Measurements from ENCODE around the gene EVPL. TPM values are rescaled to one million over a fixed set of nuclear protein-coding genes. Genes with fewer than 3 reads are reported as not detected.

The EVPL gene
- total RNA-seq, 1 donor from 2014 or later, result not detected

DNA sequence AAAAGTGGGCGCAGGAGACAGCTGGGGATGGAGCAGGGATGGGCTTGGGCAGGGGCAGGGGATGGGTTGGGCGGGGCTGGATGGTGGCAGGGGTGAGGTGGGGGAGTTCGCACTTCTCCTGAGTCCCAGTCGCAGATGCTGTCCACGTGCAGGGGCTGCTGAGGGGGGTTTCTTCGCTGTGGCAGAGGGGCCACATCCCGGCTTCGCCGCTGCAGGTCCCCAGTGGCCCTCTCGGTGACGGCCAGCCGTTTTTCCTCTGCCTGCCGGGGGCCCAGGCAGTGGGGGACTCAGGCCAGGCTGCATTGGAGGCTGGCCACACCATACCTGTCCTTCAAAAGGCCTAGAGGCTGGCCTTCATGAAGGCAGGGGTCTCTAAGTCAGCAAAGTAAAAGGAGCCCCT lies 8.3 kb downstream of the EVPL start:
- DNase-seq, result no peak
- Histone ChIP-seq H3K27ac (replicated peaks) (no peak overlapping the region), H3K36me3 (no peaks in the 10 kb centered on the region), H3K4me3 (no peak overlapping the region), H3K9me3 (replicated peaks) (no peaks in the 10 kb centered on the region), H3K4me1 (peaks cover 6% of the 10 kb centered on the region), H3K27me3 (ENCODE audit: low read depth) (peaks cover 38% of the 10 kb centered on the region)
- TF ChIP-seq, protein P1, sequence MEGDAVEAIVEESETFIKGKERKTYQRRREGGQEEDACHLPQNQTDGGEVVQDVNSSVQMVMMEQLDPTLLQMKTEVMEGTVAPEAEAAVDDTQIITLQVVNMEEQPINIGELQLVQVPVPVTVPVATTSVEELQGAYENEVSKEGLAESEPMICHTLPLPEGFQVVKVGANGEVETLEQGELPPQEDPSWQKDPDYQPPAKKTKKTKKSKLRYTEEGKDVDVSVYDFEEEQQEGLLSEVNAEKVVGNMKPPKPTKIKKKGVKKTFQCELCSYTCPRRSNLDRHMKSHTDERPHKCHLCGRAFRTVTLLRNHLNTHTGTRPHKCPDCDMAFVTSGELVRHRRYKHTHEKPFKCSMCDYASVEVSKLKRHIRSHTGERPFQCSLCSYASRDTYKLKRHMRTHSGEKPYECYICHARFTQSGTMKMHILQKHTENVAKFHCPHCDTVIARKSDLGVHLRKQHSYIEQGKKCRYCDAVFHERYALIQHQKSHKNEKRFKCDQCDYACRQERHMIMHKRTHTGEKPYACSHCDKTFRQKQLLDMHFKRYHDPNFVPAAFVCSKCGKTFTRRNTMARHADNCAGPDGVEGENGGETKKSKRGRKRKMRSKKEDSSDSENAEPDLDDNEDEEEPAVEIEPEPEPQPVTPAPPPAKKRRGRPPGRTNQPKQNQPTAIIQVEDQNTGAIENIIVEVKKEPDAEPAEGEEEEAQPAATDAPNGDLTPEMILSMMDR (IDR thresholded peaks at IDR 0.05; ENCODE audit: borderline replicate concordance), result no peak
- intact Hi-C loops (cut with micrococcal nuclease), result no loop called here

DNA sequence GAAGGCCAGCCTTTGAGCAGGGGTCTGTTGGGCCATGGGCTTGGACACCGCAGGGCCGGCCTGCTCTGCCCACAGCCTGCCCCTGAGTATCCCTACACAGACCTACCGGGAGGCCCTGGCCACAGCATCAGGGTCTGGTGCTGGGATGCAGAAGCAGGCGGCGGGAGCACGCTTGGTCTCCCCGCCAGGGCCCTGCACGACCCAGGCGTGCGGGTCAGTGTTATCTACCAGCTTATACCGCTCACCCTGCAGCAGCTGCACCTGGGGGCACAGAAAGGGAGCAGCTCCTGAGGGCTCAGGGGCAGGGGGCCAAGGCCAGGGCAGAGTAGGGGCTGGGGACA lies 8.8 kb downstream of the EVPL start:
- no peaks in the 10 kb centered on the region for H3K9me3 ChIP-seq (replicated peaks)
- H3K4me1 ChIP-seq, result peaks cover 6% of the 10 kb centered on the region
- no peak for DNase-seq
- H3K27me3 ChIP-seq (ENCODE audit: low read depth), result peaks cover 38% of the 10 kb centered on the region
- H3K4me3 ChIP-seq, result no peak overlapping the region
- H3K36me3 ChIP-seq, result no peaks in the 10 kb centered on the region
- TF ChIP-seq, protein P1 (IDR thresholded peaks at IDR 0.05; ENCODE audit: borderline replicate concordance), result no peak
- intact Hi-C loops (cut with micrococcal nuclease), result no loop called here
- no peak overlapping the region for H3K27ac ChIP-seq (replicated peaks)

DNA sequence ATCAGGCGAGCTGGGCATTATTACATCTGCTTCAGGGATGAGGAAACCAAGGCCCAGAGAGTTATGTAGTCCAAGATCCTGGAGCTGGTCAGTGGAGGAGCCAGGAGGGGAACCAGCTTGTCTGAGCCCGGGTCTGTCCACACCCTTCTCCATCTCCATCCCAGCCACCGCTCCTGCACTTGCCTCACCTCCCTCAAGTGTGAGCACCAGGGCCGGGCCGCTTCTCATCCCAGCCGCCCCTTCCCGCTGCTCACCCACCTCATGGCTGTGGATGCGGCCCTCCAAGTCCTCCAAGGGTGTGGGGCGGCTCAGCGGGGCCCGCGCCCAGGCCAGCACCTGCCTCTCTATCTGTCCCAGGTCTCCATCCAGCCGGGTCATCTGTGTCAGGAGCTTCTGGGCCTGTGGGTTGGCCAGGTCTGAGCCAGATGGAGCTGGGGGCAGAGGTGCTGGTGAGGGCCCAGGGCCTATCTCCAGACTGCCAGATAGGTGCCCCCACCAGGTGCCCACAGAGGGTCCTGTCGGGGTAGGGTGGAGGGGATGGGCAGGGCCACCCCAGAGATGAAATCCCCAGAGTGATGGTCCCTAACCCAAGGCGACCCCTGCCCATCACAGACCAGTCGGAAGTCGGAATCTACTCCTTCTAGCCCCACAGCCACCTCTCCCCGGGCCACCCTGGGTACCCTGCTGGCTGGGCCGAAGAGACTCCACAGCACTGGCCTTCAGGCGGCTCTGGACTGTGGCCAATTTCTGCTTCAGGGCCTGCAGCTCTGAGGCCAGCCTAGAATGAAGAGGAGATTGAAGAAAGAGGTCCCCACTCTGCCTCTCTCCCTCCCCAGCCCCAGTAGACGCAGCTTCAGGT lies 9.4 kb downstream of the EVPL start:
- no peak for DNase-seq
- intact Hi-C loops (cut with micrococcal nuclease), result no loop called here

DNA sequence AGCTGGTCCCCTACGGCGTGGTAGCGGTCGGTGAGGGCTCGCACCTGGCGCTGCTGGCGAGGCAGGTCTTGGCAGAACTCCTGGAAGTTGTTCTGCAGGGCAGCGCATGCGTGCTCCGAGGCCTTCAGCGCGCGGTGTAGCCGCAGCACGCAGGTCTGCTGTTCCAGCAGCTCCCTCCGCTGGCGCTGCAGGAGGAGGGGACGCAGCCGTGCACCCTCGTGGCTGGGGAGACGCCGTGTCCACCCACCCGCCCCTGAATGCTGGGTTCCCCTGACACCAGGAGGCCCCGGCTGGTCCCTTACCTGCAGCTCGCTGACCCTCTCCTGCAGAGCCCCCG lies 12.2 kb downstream of the EVPL start:
- intact Hi-C loops (cut with micrococcal nuclease), result no loop called here
- Histone ChIP-seq H3K27me3 (ENCODE audit: low read depth) (peaks cover 17% of the 10 kb centered on the region), H3K4me3 (no peak overlapping the region), H3K9me3 (replicated peaks) (no peaks in the 10 kb centered on the region), H3K27ac (replicated peaks) (no peak overlapping the region), H3K4me1 (peaks cover 6% of the 10 kb centered on the region), H3K36me3 (no peaks in the 10 kb centered on the region)
- TF ChIP-seq, protein P1 (IDR thresholded peaks at IDR 0.05; ENCODE audit: borderline replicate concordance), result no peak
- no peak for DNase-seq

More for the DNA sequence above, 9.4 kb downstream of the EVPL start:
- peaks cover 38% of the 10 kb centered on the region for H3K27me3 ChIP-seq (ENCODE audit: low read depth)
- no peaks in the 10 kb centered on the region for H3K9me3 ChIP-seq (replicated peaks)
- TF ChIP-seq, protein P1 (IDR thresholded peaks at IDR 0.05; ENCODE audit: borderline replicate concordance), result no peak
- no peak overlapping the region for H3K4me3 ChIP-seq
- peaks cover 6% of the 10 kb centered on the region for H3K4me1 ChIP-seq
- H3K36me3 ChIP-seq, result no peaks in the 10 kb centered on the region
- no peak overlapping the region for H3K27ac ChIP-seq (replicated peaks)

DNA sequence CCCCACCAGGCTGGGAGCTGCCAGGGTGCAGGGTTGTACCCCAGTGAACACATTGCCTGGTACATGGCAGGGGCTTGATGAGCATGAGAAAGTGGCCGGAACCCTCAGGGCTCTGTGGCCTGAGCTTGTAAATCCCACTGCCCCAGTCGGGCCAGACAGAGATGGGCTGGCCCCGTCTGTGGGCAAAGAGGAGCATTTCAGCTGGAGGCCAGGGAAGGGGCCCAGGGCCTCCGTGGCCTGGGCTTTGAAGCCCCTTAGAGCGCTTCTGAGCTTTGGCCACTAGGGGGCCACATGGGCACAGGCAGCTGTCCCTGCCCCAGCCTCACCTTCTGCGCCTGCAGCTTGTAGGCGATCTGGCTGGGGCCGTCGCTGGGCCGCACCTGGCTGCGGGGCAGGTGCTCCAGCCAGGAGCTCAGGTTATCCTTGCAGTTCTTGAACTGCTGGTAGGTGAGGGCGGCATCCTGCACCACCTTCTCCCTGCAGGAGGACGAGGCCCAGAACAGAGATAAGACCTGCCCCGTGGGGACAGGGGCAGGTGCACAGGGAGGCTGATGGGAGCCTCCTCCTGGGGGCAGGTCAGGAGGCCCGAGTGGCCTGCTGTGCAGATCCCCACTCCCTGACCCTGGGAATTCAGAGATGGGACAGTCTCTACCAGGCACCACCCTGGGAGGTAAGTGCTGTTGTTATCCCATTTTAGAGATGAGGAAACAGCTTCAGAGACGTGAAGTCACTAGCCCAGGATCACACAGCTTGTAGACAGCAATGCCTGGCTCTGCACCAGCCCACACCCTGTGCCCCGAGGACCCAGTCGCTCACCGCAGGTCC lies 12.8 kb downstream of the EVPL start:
- Histone ChIP-seq H3K9me3 (replicated peaks) (no peaks in the 10 kb centered on the region), H3K4me3 (no peak overlapping the region), H3K4me1 (peaks cover 6% of the 10 kb centered on the region), H3K27ac (replicated peaks) (no peak overlapping the region), H3K27me3 (ENCODE audit: low read depth) (peaks cover 17% of the 10 kb centered on the region), H3K36me3 (no peaks in the 10 kb centered on the region)
- intact Hi-C loops (cut with micrococcal nuclease), result no loop called here
- TF ChIP-seq, protein P1 (IDR thresholded peaks at IDR 0.05; ENCODE audit: borderline replicate concordance), result peak; percentile 98
- peak; percentile 48 for DNase-seq
